AG09319 (cell line): ENCODE data around the gene PAMR1.

Experiments
- DNase-seq: peaks from one replicate; pipeline ENCODE4 v3.0.0-alpha.2; 2010; ENCODE audit warnings: low read depth; ENCODE audit errors: extremely low read depth
- TF ChIP-seq, protein P1 (sequence below): IDR thresholded peaks from 2 replicates; pipeline ENCODE4 v1.5.1; 2011; ENCODE audit warnings: low read depth, mild to moderate bottlenecking, inconsistent platforms, low read length, moderate library complexity

PAMR1 gene

GRCh38 chr11:35470616-35471015 is 54.8 kb downstream of the PAMR1 start:
- TF ChIP-seq, protein P1, sequence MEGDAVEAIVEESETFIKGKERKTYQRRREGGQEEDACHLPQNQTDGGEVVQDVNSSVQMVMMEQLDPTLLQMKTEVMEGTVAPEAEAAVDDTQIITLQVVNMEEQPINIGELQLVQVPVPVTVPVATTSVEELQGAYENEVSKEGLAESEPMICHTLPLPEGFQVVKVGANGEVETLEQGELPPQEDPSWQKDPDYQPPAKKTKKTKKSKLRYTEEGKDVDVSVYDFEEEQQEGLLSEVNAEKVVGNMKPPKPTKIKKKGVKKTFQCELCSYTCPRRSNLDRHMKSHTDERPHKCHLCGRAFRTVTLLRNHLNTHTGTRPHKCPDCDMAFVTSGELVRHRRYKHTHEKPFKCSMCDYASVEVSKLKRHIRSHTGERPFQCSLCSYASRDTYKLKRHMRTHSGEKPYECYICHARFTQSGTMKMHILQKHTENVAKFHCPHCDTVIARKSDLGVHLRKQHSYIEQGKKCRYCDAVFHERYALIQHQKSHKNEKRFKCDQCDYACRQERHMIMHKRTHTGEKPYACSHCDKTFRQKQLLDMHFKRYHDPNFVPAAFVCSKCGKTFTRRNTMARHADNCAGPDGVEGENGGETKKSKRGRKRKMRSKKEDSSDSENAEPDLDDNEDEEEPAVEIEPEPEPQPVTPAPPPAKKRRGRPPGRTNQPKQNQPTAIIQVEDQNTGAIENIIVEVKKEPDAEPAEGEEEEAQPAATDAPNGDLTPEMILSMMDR, result no peak
- no peak for DNase-seq

GRCh38 chr11:35466058-35466457 is 59.4 kb downstream of the PAMR1 start:
- TF ChIP-seq, protein P1, result no peak

GRCh38 chr11:35464308-35464707 is 61.1 kb downstream of the PAMR1 start:
- TF ChIP-seq, protein P1, result peak; percentile 26
- DNase-seq, result no peak

More at GRCh38 chr11:35466058-35466457, 59.4 kb downstream of the PAMR1 start:
- DNase-seq, result no peak

DNA sequence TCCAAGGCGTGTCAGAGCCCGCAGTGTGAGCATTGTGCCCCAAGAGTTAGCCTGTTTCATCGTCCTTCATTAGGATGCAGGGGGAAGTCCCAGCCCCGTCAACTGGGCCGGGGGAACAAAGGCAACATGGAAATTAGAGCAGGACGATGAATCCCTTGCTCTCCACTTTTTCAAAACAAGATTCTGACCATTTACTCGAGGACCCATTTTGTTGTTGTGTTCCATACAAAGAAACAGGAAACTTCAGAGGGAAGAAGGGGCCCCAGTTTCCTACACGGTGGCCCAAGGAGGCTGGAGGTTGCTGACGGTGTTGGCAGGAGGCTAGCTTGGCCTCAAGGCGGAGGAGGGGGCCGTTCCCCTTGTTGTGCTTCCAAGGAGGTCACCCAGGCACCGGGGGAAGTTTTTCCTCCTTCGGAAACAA is 62.1 kb downstream of the PAMR1 start:
- TF ChIP-seq, protein P1, result no peak
- no peak for DNase-seq

DNA sequence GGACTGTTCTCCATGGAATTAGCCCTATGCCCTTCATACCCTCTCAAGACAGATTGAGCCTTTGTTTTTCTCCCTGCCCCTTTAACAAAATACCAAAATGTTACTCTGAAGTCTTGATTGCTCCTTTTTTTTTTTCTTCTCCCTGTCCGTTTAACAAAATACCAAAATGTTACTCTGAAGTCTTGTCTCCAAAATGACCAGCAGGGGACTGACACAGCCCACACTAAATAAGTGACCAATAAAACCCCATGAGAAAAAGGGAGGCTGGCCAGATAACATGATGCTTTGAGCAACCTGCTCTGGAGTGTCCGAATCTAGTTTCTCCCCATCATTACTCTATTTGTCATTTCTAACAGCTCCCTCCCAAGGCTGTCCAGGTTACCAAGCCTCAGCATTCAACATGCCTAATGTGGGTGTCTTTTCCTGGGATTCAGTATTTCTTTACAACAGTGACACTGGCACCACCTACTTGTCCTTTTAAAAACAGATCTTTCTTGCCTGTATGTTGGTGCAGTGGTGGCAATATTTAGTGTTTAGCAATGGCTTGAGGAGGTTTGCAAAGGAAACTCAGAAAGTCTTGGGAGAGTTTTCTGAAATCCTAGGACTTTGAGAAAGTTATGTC is 63.4 kb downstream of the PAMR1 start:
- TF ChIP-seq, protein P1, result no peak
- no peak for DNase-seq

DNA sequence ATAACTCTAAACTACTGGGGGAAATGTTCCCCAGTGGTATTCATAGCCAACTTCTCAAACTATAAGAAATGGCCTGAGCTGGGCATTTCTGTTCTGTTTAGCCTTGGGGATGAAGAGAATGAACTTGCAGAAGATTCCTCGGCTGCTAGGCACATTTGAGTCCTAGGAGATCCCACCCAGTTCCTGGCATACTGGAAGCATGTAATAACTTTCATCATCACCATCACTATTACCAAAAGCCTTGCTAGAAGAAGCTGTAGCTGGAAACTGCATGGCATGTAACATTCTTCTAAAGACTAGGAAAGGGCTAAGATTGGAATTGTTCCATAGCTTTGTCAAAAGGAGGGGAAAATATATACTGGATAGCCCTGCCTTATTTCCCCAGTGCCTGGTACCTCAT is 65.9 kb downstream of the PAMR1 start:
- DNase-seq, result no peak
- TF ChIP-seq, protein P1, result no peak

DNA sequence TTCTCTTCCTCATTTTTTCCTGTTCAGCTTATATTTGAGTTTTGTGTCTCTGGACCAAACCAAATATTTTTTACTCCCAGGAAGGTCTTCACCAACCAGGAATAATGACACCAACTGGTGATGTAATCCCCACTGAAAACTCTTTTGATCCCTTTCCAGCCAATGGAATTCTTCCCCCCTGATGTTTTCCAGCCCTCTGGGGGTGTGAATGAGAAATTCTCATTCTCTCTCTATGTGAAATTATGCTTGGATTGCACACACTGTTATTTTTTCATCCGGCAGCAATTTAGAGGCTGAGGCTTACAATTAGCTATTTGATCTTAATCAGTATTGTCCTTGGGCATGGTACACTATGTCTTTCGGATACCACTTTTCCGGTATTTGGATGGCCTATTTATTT is 66.6 kb downstream of the PAMR1 start:
- no peak for DNase-seq

More for the DNA sequence above, 66.6 kb downstream of the PAMR1 start:
- TF ChIP-seq, protein P1, result no peak
